Islet of Langerhans (tissue), 1 donor: ENCODE data around the gene RERE.

ENCODE experiments used
- FAIRE-seq: peaks from one replicate; lab custom pipeline; 2011; peaks lifted over from hg19 to GRCh38; lab: Jason Lieb, UNC

Gene RERE

DNA sequence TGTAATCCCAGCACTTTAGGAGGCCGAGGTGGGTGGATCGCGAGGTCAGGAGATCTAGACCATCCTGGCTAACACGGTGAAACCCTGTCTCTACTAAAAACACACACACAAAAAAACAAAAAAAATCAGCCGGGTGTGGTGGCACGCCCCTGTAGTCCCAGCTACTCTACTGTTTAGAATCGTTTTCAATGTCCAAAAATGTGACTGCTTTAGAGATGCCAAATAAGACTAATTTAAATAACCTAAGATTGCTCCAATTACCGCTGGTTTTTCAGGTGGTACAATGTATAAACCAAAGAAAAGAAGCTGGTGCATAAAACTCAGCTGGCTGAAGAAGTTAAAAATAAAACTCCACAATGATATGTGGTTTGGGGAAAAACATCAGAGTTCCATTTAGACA lies 132.0 kb downstream of the RERE start:
- no peak for FAIRE-seq

DNA sequence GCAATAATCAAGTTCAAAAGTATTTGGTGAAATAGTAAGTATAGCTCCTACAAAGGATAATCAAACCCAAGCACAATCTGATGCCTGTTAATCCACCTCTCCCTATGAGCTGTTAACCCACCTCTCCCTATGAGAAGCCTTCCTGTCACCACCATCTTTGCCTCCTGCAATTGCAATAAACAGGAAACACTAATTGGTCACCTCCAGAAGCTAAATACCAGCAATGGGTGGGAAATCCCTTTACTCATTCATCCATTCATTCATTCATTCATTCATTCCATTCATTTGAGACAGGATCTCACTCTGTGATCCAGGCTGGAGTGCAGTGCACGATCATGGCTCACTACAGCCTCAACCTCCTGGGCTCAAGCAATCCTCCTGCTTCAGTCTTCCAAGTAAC lies 132.8 kb downstream of the RERE start:
- FAIRE-seq, result no peak

DNA sequence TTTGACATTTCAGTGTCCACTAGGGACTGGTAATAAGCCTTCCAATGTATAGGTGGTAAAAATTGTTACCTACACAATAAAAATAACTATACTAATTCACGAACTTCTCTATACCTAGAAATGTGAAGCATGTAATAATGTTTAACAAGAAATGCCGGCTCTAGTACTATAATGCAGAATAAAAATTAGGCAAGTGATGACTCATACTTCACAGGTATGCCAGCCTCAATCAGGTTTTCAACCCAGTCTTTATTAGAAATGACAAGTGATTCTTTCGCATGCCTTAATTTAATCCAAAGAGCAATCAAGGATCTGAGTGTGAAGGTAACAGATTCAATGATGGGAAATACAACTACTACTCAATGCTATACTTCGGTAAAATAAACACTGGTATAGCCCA lies 134.9 kb downstream of the RERE start:
- no peak for FAIRE-seq

DNA sequence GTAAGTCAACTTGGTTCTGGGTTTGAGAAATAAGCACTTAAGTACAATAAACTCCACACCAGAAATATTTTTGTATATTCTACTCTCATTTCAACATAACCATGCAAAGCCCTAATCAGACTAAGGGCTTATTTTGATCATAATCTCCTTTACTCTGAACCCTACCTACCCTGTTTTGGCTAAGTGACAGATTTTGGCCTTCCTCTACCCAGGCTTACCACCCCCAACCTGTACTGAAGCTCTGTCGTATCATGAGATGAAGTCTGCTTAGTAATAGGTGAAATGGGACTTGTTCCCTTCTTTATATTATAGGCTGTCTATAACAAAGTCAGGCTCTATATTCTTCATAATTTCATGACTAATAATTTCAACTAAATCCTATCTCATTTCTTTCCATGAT lies 135.5 kb downstream of the RERE start:
- FAIRE-seq, result no peak

DNA sequence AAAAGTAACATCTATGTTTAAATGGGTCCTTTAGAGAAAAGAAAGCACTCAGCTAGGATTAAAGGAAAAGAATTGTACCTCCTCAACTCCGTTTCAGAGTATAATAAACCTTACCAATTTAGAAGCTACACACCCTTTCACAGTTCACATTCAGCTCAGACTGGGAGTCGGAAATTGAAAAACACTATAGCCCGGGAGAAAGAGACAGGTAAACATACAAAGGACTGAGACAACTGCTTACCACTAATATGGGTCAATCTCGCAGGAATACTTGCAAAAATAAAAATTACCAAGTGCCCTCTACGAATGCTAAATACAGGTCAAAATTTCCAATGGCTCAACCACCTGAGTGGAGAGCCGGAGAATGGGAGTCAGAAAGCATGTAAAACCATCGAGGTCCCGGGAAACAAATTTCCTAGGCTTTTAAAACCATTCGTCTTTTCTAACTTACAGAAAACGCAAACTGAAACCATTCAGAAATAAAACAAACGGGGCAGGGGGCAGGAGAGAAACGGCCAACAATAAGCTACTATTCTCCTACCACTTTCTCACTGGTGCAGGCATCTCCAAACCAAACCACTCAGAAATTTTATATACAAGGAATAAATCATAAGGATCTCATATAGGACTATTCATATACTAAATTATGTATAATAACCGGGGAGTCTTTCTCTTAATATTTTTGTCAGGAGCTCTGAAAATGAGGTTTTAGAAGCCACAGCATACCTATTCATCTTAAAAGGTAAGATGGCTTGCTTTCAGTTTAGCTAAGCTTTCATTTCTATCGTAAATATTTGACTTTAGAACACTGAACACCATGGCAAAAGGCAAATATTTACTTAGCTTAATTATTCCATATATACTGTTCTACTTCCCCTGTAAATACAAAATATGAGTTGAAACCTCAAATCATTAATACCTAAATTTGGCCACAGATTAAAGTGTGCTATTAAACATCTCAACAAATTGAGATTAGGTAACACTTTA lies 136.5 kb downstream of the RERE start:
- peak; percentile 91 for FAIRE-seq

DNA sequence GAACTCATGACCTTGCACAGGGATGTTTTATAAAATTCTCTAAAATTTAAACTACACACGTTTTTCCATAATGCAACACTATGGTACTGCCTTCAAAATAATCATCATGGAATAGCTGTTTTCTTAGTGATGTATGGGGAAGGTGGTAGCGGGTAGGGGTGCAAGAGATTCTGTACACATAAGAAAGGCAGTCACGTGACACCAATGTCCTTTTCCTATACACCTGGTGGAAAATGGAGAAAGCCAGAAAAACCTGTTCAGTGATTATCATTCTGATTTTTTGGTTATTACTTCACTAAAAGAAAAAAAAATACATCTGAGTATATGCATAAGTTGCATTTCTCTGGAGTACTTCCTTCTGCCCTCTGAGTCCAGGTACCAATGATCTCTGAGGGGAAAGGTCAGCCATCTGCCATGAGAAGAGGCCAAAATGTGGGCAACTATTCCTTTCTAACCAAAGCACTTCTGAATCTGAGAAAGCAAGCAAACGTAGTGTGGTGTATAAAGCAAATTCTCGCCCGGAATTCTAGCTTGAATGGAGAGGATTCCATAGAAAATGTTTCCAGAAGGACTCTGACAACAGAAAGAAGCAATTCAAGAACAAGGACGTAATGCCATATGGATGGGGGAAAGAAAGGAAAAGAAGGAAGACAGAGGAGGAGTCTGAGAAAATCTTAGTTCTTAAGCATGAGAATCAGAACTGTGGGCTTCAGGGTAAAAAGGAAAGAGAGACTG lies 137.3 kb downstream of the RERE start:
- peak; percentile 62 for FAIRE-seq

DNA sequence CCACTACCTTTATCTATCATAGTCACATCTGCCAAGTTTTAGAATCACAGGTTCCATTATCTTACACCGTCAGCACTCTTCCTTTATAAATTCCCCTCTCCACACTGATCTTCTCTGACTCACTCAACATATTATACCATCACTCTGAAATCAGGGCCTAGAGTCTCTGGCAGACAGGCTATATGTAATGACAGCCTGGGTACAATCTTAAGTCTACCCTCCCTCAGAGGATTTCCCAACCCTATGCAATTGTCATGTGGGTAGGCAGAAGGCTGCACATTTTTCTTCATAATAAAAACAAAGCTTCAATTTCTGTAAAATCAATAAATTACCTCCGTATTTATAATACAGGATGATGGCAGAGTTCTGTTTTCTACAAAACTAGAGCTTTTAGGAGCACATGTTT lies 138.0 kb downstream of the RERE start:
- peak; percentile 66 for FAIRE-seq

DNA sequence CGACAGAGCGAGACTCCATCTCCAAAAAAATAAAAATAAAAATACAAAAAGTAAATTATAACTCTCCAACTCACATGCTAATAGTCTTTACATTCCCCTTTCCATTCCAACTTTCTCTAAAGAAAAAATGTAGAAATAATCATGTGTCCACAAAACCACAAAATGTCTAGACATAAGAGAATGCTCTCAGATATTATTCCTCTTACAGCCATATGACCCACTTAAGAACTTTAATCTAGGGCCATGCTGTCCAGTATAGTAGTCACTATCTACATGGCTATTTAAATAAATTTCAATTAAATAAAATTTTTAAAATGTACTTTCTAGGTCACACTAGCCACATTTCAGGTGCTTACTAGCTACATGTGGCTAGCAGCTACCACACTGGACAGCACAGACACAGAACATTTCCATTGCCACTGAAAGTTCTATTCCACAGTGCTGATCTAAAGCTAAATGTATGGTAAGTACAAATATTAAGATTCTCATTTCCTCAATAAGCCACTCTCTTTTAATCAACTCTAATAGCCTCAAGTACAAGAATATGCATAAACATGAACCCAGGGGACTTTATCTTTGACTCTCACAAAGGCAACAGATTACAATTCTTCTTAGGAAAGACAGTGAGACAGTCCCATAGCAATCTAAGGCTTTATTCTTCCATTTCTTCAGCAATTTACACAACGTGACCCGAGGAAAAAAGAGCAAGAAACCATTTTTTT lies 138.6 kb downstream of the RERE start:
- no peak for FAIRE-seq

DNA sequence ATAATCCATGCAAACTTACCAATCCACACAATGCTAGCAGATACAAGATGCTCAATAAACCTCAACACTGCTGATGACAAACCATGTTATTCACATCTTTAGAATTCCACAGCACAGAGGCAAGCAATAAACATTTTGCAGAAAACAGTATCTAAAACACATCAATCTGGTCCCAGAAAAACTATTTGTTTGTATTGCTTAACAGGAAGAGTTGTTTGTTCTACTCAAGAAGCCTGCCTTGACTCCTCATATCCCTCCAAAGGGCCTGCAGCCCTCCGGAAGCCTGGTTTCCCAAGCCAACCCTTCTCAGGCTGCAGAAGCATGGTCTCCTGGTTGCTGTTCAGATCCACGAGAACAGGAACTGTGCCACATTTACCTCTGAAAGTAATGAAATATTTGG lies 139.7 kb downstream of the RERE start:
- FAIRE-seq, result no peak

DNA sequence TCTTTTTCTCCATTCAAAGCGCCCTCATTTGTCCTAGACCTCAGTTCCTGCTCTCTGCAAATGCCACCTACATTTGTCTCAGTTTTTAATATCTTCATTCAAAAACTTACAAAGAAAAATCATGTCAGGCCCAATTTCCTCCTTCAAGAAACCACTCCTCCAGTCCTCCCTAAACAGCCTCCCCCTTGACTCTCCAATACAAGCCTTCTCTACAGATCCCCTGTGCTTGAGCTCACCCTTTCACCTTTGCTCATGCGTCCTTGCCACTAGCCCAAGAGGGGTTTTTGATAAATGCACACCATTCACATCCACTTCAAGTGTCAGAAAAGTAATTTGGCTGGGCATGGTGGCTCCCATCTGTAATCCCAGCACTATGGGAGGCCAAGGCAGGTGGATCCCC lies 140.6 kb downstream of the RERE start:
- no peak for FAIRE-seq

DNA sequence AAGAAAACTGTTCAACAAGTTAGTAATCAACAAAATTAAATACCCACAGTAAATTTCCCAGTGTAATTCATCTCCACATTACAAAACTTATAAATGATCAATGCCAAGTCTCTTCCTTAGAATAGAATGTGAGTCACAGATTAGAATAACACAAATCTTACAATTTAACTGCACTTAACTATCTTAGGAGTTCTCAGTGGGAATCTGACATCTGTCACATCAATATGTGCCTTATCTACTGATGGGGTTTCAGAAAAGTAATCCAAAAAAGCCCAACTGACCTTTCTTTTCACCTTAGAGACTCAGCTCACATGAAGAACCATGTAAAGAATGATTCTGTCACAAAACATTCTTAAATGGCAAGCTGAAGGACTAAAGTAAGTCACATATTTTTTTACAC lies 141.4 kb downstream of the RERE start:
- FAIRE-seq, result no peak

DNA sequence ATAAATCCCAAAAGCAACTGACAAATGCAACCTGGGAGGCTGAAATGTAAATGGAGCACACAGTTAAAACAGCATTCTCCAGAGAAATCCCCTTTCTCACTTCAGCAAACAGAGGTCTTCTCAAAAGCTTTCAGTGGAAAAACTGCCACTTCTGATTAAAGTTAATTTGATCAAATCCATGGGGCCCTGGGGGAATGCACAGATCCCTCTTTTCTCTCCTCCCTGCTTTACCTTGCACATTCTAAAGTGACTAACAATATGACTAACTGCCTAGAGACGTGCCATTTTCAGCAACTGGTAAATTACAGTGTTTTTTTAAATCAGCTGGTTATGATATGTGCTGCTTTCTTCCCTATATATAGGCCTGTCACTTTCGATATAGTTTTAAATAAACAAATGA lies 142.5 kb downstream of the RERE start:
- FAIRE-seq, result no peak

DNA sequence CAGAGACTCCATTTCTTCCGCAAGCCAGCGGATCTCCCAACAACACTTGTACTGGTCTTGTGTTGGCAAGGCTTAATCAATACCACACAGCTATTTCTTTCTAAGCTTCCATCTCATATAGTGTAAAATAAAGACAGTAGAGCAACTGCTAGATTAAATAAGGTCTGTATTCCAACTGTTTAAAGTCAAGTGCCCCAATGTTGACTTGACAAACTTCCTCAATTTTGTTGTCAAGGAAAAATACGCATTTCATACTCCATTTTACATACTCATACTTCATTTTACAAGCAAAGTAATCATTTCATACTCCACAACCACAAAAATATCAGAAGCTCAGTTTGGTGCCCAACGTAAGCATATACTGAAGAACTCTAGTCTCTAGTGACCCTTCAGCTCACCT lies 143.0 kb downstream of the RERE start:
- FAIRE-seq, result no peak

DNA sequence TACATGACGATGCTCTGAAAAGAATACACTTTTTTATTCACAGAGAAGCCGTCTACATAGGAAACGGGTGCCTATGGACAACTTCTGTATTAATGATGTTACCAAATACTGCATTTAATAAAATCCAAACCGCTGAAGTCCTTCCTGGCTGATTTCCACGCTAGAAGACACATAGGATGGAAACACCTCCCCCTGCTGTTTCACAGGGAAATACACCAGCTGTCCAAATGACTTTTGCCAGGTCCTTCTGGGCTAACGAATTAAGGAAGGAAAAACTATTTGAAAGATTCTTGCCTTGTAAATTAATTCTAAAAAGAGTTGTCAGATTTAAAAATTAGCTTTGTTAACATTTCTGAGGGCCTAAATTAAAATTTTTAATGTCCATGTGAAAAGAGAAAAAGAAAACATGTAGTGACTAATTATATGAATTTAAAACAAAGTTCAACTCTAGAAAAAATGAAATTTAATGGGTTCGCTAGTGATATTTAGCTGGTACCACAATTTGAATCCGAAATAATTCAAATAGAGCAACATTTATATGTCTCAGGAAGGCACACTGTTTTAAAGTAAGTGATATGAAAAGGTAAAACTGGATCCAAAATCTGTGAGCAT lies 146.0 kb downstream of the RERE start:
- FAIRE-seq, result peak; percentile 87

DNA sequence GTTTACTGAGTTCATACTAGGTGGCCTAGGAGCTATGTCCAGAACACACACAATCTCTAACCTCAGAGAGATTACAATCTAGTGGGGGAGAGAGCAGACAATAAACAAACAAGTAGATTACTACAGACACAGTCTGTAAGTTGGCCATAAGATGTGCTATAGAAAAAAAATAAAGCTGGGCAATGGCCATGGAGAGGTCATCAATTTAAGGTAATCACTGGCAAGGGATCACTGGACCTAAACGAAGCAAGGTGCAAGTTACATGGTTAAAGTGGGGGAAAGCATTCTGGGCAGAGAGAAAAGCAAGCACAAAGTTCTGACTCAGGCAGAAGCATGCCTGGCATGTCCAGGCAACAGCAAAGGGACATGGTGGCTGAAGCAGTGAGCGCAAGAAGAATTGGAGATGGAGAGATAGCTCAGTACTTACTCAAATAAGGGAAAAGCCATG lies 147.0 kb downstream of the RERE start:
- FAIRE-seq, result no peak

DNA sequence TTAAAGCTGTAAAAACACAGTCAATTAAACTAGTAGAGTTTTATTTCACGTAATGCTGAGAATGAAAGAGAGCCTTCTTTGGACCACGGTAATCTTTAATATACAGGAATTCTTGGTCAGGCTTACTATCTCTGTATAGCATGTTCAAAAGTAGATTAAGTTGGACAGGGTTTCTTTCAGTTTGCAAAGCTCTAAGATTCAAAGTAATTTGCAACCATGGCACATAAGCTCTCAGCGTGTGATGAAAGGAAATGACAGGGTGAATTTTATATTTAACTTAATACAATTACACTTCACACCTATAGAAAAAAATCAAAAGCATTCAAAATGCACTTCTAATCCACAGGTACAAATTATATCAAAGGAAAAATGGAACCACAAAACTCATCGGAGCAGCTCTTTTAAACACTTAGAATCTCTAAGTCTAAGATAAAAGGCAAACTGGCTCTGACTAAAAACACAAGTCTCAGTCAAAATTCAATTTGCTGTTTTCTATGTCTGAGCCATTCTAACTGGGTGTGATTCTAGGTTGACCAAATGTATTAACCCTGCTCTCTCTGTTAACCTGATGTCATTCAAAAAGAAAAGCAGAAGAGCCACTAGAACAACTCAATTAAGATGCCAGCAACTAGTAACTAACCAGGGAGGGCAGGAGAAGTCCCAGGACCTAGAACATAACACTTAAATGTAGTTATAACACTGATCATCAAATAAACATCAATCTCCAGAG lies 147.7 kb downstream of the RERE start:
- no peak for FAIRE-seq

DNA sequence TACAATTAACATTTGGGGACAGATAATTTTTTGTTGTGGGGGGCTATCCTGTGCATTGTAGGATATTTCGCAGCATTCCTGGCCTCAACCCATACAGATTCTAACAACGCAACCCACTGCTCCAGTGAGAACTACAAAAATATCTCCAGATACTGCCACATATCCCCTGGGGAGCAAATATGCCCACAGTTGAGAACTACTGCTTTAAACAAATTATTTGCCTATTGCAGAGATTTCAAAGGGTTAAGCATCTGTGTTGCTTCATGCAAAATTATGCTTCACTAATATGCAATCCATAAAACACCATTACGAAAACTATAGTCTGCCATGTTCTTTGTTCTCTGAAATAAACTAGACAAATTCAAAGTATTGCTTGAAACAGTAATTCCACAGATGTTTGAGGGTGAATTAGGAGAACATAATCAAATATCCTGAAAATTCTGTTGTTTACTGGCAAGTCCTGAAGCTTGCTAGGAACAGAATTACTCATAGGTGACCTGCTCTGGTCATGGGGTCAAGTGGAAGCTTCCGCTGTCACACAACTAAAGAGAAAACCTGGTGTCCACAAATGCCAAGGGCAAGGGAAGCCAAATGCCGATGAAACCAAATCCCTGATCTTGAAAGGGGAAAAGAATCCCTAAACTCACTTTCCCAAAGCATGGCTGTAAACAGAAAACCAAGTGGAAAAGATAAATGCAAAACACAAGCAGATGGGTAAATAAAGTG lies 149.4 kb downstream of the RERE start:
- FAIRE-seq, result no peak

DNA sequence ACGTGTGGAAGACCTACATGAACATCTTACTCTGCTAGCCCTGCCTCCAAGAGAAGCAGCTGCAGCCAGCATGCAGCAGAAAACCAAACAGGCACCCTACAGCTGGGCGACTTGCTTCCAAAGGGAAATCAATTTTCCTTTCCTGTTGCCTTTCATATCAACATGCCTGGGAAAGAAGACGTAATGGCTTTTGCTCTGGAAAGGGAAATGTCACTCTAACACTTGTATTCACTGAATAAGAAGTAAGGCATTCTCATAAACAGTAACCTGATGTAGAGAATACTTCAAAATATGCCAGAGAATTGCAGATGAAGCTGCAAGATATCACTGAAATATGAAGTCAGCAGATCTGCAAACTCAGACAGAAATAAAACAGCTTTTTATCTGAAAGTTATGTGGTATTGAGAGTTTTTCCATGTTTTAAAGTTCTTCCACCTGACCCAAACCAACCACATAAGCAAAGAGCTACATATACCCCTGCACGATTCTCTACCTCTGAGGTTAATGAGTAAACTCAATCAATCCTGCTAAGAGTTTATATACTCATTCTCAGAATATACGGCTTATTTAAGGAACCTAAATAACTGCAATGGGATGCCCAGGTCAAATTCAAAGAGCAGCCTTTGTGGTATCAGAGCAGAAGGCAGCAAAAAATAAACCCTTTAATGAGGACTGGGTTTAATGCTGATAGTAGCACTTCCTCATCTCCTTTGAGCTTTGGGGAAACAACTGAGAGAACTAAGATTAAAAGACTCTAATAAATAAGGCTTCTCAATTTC lies 150.9 kb downstream of the RERE start:
- FAIRE-seq, result no peak

DNA sequence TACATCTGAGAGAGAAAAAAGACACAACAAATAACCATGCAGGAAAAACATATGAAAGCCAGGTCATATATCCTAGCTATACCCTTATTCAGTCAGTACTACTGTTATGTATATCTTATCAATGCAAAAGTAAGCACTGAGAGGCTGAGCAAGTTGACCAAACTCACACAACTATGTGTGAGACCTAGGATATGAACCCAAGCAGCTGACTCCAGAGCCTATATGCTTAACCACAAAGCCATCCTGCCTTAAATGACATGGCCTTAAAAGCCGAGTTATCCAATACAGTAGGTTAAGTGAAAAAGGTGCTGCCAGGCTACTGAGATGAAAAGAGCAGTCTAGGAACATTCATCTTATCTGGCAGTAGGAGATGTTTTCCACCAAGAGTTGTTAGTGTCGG lies 151.6 kb downstream of the RERE start:
- FAIRE-seq, result no peak

DNA sequence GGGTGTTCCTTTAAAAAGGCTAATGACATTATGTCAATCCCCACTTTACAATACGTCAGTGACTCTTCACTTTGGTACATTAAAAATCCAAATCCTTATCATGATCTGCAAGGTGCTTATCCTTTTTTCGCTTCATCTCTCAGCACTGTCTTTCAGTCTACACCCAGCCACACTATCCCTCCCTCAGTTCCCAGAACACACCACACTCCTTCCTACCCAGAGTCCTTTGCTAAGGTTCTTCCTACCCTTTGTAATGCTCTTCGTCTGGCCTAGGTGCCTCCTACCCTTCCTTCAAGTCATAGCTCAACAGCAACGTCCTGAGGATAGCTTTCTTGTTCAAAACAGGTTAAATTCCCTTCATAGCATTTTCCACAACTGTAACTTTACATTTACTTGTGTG lies 152.6 kb downstream of the RERE start:
- FAIRE-seq, result no peak
